NCI-H1105 (cell line): ENCODE data around the gene APBA2.

ENCODE experiments used
- DNase-seq: peaks from one replicate; lab custom pipeline; 2025; lab: John Stamatoyannopoulos, UW

APBA2 gene

GRCh38 chr15:29103824-29104565, 218.2 kb downstream of the APBA2 start:
- DNase-seq, result no peak

GRCh38 chr15:29104566-29104880, 218.7 kb downstream of the APBA2 start:
- no peak for DNase-seq

- no peak for DNase-seq
Measured at GRCh38 chr15:29105151-29105854, 219.5 kb downstream of the APBA2 start.

GRCh38 chr15:29106116-29106515, 220.3 kb downstream of the APBA2 start:
- no peak for DNase-seq

- no peak for DNase-seq
Measured at GRCh38 chr15:29106551-29107290, 220.9 kb downstream of the APBA2 start.

GRCh38 chr15:29107291-29107890, 221.6 kb downstream of the APBA2 start:
- no peak for DNase-seq

- no peak for DNase-seq
Measured at GRCh38 chr15:29107971-29108645, 222.3 kb downstream of the APBA2 start.

- no peak for DNase-seq
Measured at GRCh38 chr15:29109762-29110161, 224.0 kb downstream of the APBA2 start.

- DNase-seq, result no peak
Measured at GRCh38 chr15:29110176-29110575, 224.4 kb downstream of the APBA2 start.

GRCh38 chr15:29110733-29111132, 225.0 kb downstream of the APBA2 start:
- no peak for DNase-seq

- no peak for DNase-seq
Measured at GRCh38 chr15:29111705-29112281, 226.0 kb downstream of the APBA2 start.

- no peak for DNase-seq
Measured at GRCh38 chr15:29113336-29114220, 227.8 kb downstream of the APBA2 start.

- DNase-seq, result no peak
Measured at GRCh38 chr15:29114221-29115092, 228.7 kb downstream of the APBA2 start.

GRCh38 chr15:29115093-29115991, 229.6 kb downstream of the APBA2 start:
- DNase-seq, result no peak

GRCh38 chr15:29116970-29117700, 231.4 kb downstream of the APBA2 start:
- no peak for DNase-seq

GRCh38 chr15:29117778-29118177, 232.0 kb downstream of the APBA2 start:
- no peak for DNase-seq

GRCh38 chr15:29119847-29120246, 234.1 kb downstream of the APBA2 start:
- no peak for DNase-seq
